Esophagus muscularis mucosa (tissue), 3 donors: Measurements from ENCODE around the gene PGAM5.

ENCODE experiments used
- CTCF ChIP-seq, 3 experiments: fragments of 200-600 bp in 2 of 3; fragments of 450-650 bp in 1 of 3; sonication (generic) in 2 of 3; IDR thresholded peaks; one replicate each; pipeline ENCODE4 v1.5.1; 2017 to 2019; ENCODE audit warnings: antibody characterized with exemption in 3 of 3, mild to moderate bottlenecking in 2 of 3, moderate library complexity in 1 of 3
- POLR2A ChIP-seq: fragments of 450-650 bp; IDR thresholded peaks from one replicate; pipeline ENCODE4 v1.6.1; 2017; ENCODE audit warnings: antibody characterized with exemption, moderate library complexity, mild to moderate bottlenecking, low read depth

- no peak for TF ChIP-seq CTCF (IDR thresholded peaks at IDR 0.05)
- TF ChIP-seq POLR2A = no peak
Measured at GRCh38 chr12:132736378-132736777, 25.7 kb downstream of the PGAM5 start.
